ENCODE results near the gene TNFRSF19. TPM values are rescaled to one million over a fixed set of nuclear protein-coding genes. Genes with fewer than 3 reads are reported as not detected.

TNFRSF19 gene
- total RNA-seq, 1 donor from 2014 or later, result 13.1 TPM

DNA sequence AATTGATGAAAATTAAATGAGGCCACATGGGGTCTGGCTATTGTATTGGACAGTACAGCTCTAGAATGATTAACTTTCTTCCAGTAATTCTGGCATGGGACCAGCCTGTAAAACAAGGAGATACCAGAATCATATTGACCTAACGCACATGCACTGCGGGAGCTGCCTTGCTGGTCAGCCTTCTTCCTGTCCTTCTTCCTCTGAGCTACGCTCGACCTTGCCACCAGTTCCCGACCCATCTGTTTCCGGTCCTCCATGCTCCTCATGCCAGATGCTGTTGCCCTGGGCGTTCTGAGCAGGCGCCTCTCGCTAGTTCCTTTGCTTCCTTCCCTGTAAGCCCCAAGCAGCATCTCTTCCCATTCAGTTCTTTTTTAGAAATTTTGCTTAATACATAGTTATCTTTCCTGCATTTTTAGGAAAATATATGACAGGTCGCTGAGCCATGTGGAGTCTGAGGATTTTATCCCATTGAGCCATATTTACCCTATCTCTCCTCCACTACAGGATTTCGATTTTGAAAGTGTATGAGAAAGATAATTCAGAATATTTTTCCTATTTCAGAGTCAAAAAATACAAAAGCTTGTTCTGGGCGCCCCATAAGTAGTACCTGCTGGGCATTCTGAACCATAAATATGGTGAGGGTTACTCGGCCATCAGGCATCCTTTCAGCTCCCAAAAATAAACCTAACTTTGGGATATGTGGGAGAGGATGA is 38.6 kb downstream of the TNFRSF19 start:
- ATAC-seq, result no peak

DNA sequence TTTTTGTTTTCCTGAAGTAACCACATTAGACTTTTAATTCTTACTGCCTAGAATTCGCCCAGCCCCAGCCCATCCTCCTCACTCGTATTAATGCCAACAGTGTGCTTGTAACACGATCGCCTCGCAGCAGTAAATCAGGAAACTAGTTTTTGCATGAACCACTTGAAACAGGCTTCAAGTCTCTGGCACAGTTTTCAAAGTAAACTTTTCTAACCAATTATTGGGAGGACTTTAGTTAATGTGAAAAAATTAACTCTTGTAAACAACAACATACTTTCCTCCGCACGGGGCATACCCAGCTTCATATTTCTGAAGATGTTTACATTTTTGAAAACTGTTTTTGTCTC is 39.2 kb downstream of the TNFRSF19 start:
- ATAC-seq, result peak; percentile 37

DNA sequence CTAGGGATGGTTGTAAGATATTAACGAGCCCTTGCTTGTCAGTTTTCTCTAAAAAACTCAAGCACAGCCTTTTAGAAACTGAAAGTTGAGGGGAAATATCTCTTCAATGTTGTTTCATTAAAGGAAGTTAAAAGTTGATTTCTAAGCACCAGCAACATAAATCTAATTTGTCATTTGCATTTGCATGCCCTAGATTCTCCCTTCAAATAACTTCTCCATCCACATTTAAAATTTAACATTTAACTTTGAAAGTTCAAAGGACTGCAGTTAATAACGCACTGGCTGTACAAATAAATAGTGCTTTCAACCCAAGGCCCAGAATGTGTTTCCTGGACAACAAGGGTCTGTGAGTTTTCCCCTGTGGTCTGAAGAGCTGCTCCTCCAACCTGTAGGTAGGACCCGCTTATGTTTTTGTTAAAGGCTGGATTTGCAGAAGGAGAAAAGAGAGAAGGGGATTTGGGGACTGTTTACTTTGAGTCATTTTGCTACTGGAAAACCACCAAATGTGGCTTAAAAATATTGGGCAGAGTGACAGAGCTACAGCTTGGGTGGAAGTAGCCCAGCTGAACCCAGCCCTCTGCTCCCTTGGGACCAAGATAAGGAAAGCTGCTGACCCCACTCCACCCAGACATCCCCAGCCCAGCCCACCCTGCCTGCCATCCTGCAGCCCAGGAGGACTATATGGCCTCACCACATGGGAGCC is 39.8 kb downstream of the TNFRSF19 start:
- ATAC-seq, result peak; percentile 29

DNA sequence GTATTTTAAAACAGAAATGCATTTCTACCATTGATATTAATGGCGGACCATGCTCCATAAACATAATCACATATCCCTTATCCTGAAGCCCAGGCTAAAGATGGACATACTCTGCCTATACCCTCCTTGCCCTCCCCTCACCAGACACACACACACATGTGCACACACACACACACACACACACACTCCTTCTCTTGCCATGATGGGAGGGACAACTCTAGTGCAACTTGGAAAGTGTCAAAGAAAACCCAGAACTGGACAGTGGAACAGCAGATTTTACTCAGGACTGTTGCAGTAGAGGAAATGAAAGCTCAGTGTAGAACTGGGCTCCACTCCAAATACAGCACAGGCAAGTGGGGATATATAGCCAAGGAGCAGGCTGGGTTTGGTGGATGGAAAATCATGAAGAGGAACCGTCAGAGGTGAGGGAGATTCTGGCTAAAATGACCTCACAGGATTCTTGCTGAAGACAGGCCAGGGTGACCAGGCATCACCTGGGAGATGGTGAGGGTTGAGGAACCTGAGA is 40.8 kb downstream of the TNFRSF19 start:
- peak; percentile 9 for ATAC-seq

DNA sequence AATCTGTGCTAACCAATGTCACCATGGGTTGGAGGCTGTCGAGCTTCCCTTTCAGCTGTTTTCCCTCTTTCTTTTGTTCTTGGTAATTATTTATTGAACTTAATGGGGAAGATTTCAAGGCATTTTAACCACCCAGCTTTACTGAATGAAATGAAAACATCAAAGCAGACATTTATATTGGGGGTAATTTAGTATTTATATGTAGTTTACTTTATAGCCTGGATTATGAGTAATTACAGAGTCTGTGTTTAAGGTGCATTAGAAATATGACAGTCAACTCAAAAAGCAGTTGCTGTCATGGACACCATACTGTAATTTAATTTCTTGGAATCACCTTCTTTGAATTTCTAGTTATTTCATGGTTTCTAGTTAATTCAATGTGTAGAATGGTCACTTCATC is 42.0 kb downstream of the TNFRSF19 start:
- ATAC-seq, result no peak

DNA sequence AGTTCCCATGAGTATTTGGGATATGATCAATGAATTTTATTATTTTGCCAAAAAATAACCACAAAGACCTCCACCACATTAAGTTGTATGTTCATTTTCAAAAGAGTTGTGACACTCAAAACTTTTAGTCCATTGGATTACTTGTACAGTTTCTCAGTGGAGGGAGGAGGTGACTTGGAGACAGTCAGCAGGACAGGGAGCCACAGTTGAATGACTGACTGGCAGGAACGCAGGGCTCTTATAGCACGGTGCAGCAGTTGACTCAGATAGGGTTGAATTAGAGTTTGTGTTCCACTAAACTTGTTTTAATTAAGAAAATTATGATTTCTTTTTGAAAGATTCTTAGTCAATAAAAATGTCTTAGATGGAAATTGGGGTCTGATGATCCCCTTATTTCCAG is 42.5 kb downstream of the TNFRSF19 start:
- no peak for ATAC-seq

DNA sequence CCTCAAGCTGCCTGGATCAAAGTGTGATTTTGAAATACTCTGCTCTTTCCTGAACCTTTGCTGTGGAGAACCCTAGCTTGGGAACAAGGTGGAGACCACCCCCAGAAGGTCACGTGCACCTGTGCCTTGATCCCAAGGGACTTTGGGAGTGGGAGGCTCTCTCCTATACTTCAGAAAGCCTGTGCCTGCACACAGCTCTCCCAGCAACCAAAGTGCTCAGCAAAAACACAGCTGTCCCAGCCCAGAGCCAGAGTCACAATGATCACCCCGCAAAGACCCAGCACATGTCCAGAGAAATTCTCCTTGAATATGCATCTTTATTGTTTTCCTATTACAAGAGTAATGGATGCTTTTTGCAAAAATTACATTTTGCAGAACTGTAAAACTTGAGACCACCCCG is 43.4 kb downstream of the TNFRSF19 start:
- no peak for ATAC-seq

DNA sequence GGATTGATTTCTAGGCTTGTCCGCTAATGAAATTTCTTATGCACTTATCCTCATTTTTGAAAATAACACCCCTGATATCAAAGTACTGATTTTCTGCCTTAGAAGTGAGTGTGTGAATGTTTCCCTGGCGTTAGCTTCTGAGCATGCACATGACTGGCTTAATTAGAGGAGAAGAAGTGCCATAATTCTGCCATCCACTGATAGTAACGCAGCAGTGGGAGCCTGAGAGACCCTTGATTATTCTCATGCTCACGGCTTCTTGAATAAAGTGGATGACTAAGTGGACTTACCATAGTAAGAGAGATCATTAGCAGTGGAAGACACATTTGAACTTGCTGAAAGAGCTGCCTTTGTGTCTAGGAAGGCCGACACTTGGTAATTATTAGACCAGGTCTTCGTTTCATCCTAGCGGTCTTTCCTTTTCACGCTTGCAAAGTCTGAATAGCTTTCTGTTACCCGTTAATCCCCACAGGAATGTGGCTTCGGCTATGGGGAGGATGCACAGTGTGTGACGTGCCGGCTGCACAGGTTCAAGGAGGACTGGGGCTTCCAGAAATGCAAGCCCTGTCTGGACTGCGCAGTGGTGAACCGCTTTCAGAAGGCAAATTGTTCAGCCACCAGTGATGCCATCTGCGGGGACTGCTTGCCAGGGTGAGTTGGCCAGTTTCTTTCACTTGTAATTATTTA is 45.3 kb downstream of the TNFRSF19 start:
- ATAC-seq, result peak; percentile 83

DNA sequence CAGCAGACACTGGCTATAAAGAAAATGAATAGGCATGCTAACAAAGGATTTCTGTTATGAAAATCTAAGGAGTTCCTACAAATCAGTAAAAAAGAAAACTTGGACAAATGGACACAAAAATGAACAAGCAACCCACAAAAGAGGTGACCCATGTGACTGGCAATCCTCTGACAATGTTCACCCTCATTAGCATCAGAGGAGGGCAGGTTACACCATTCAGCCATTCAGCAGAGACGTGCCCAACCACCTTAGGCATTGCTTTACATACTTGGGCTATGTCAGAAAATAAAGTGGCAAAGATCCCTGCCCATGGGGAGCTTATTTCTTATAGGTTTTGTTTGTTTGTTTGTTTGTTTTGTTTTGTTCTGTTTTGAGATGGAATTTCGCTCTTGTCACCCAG is 46.0 kb downstream of the TNFRSF19 start:
- no peak for ATAC-seq

DNA sequence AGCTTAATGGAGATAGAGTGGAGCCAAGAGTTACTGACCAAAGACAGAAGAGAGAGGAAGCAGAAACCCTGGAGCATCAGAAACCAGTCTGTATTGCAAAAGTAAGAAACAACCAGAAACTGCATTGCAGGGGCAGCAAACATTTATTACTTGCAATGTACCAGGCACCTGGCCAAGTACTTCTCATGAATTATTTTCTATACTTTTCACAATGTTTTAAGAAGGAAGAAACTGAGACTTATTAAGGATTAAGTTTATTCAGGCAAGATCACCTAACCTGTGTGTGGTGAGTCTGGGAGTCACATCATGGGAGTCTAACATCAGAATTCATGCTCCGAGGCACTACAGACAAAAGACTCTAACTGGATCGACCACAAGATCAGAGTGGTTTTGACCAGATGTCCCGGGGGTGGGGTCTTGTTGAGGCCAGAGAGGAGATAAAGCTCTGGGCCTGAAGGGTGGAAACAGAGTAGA is 47.4 kb downstream of the TNFRSF19 start:
- no peak for ATAC-seq

DNA sequence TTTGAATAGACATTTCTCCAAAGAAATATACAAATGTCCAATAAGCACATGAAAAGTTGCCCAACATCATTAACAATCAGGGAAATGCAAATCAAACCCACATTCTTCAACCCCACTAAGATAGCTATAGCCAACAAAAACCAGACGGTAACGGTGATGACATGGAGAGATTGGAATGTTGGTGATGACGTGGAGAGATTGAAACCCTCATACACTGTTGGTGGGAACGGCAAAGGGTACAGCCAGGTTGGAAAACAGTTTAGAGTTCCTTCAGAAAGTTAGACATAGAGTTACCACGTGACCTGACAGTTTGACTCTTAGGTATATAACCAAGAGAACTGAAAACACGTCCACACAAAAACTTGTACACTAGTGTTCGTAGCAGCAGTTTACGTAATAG is 48.1 kb downstream of the TNFRSF19 start:
- no peak for ATAC-seq

DNA sequence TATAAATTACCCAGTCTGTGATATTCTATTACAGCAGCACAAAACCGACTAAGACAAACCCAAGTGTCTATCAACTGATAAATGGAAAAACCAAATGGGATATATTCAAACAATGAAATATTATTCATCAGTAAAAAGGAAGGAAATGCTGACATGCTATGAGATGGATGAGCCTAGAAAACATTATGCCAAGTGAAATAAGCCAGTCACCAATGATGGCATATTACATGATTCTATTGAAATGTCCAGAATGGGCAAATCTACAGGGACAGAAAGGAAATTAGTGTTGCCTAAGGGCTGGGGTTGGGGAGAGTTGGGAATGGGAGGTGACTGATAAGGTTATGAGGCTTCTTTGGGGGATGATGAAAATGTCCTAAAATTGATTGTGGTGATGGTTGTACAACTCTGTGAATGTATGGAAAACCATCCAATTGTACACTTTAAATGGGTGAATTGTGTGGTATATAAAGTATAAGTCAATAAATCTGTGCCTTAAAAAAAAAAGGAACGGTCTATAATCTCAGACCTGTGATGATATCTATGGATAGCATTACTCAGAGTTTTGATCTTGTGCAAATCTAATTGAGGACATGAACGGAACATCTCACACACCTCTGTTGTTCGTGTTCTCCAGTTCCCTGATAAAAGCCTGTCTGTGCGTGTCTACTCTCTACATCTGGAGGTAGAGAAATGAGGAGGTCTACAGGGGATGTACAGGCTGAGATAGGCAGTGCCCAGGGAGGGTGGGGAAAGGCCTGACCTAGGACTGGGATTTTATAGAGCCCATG is 49.0 kb downstream of the TNFRSF19 start:
- ATAC-seq, result no peak

DNA sequence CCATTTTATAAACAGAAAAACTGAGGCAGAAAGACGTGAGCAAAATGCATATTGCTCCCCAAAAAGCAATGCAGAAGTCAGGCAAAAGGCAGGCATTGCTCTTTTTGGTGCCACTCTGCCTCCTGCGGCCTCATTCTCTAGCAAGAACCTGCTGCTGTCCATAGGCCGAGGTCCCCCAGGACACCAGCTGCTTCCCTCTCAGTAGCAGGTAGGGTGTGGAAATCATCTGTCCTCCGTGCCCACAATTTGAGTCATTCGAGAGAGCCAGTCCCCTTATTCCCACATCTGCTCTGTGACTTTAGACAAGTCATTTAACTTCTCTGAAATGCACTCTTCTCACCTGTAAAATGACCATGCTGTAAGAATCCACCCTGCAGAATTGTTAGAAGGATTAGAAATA is 50.0 kb downstream of the TNFRSF19 start:
- ATAC-seq, result no peak

DNA sequence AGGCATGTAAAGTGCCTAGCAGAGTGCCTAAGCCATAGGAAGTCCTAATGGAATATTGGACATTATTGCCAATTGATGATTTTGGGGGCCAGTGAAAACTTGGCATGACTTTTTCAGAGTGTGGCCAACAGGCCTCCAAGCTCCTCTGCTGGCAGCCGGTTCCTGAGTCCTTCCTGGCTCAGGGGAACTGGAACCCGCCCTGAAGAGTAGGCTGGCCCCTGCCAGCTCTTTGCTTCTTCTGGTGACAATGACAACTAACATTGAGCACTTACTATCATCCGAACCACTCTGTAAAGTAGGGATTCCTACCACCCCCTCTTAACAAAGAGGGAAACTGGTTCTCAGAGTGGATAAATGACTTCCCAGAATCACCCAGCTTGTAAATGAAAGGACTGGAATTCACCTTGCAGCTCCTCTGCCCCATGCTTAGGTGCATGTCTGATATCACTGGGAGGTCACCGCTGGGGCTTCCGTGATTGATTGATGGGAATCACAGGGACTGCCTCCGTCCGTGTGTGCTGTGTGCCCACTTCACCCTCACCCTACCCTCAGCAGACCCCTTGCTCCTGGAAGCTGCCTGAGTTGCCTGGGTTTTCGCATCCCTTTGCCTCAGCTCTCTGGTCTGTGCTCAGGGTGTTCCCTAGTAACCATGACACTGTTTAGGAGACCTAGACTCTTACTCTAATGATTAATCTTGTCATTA is 50.6 kb downstream of the TNFRSF19 start:
- peak; percentile 23 for ATAC-seq

DNA sequence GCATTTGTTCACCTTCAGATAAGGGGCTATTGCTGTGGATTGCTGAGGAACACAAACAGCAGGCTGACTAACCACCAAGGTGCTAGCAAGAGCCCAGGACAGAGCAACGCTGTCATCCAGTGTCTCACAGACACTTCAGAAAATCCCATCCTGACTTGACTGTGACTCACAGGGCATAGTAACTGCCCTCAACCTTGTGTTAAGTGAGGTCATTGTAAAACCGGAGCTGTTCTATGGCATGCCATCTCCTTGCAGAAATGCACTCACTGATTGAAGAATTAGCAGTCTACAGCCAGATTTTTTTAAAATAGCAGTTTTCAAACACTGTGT is 51.1 kb downstream of the TNFRSF19 start:
- peak; percentile 88 for ATAC-seq

DNA sequence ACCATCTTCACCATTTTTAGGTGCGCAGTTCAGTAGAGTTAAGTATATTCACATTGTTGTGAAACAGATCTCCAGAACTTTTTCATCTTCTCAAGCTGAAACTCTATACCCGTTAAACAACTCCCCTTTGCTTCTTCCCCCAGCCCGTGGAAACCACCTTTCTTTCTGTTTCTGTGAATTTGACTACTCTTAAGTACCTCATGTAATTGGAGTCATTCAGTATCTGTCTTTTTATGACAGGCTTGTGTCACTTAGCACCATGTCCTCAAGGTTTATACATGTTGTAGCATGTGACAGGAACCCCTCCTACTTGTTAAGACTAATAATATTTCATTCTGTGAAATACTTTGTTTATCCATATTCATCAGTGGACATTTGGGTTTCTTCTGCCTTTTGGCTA is 52.8 kb downstream of the TNFRSF19 start:
- ATAC-seq, result no peak

DNA sequence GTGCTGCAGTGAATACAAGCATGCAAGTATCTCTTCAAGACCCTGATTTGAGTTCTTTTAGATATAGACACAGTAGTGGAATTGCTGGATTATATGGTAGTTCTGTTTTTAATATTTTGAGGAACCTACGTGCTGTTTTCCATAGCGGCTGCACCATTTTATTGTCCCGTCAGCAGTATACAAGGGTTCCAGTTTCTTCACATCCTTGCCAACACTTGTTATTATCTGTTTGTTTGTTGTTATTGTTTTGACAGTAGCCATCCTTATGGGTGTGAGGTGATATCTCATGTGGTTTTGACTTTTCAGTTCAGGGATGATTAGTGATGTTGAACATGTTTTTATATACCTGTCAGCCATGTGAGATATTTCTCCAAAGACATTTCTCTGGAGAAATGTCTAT is 53.2 kb downstream of the TNFRSF19 start:
- ATAC-seq, result no peak

DNA sequence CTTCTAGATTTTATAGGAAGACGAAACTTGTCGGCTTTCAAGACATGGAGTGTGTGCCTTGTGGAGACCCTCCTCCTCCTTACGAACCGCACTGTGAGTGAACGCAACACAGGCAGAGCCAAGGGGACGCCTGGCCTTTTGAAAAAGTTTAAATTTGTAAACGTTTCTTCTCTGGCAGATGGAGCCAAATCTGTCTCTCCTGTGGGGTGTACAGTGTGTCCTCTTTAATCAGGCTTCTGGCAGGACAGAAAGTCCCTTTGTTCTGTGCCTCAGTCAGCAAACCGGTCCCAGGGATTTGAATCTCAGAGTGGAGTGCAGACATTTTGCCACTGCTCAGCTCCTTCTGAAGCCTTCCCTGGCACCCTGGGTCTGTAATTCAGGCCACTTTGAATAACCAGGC is 56.5 kb downstream of the TNFRSF19 start:
- no peak for ATAC-seq

DNA sequence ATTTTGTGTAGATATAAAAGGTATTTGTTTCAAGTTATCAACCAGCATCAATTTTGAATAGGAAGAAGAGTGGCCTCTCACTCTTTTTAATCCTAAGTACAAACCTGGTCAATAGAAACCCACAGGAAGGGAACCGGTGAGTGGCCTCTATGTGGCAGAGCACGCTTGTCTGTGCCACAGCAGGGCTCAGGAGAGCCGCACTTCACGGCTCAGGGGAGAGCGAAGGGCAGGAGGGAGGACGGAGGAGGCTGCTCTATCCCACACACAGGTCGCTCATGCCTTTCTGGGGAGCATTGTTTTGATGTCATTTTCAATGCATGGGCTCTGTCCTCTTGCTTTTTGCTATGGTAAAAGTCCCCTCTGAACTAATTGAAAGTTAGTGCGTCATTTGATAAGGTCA is 57.2 kb downstream of the TNFRSF19 start:
- ATAC-seq, result no peak

DNA sequence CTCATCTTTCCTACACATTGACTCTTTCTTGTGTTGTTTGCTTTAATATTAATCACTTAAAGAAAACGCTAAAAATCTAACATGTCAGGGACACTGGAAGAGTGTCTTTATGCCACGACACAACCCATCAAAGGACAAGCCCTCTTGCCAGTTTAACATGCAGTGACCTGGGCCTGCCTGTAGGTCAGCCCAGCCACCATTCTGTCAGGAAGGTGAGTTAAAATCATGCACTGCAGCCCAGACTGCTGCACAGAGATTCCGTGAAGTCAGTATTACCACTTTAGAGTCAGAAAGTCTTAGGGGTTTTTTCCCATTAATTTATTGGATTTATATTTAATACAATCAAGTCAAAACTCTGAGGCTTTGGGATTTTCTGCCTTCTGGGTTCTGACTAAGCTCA is 58.0 kb downstream of the TNFRSF19 start:
- no peak for ATAC-seq

DNA sequence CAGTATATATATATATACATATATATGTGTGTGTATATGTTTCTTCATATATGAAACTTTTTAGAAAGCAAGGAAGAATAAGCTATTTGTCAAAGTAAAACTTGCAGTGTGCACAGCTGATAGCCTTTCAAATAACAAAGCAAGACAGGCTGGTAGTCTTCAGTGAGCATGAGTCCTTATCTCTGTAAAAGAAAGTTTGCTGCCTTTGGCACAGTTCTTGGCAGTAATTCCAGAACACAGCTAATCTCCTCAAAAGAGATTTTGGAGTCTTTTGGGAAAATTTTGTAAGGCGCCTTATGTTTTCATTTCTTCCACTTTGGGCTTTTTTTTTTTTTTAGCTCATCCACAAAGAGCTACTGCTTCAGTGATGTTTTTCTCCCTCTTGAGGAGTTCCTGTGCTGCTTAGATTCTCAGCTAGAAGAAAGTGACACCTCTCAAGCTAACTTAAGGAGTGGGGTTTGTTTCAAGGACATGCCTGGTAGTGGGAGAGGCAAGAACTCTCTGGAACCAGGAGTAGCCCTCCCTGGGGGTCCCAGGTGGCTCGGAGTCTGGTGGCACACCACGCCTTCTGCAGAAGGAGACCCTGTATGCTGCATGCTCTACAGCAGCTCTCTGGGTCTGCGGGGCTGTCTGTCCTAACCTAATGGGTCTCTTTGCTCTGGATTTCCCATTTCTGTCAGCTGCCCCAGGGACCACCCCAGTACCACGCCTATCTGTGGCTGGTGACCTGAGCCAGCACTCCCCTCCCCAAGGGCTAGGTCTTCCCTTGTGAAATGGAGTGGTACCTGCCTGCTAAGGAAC is 58.8 kb downstream of the TNFRSF19 start:
- ATAC-seq, result no peak

Data from esophagus mucosa (tissue), 1 donor.